Left lung (tissue), 10 donors: ENCODE results near the gene MALRD1. TPM values are rescaled to one million over a fixed set of nuclear protein-coding genes. Genes with fewer than 3 reads are reported as not detected.

Experiments
- ATAC-seq: fragments of 200-7000 bp; cut with Tn5 transposase; one replicate; pipeline ENCODE4 v1.9.1; 2020; ENCODE audit warnings: moderate library complexity
- DNase-seq, 4 donors: peaks; one replicate each; pipeline ENCODE4 v3.0.0-alpha.2; 2013 to 2020
- H3K27ac ChIP-seq, 2 donors: fragments of 200-600 bp; sonication (generic) in 1 of 2; one replicate each; pipeline versions ENCODE4 v1.5.0 to v1.8.0; 2020 to 2021
- H3K27me3 ChIP-seq, 2 donors: fragments of 200-600 bp; sonication (generic) in 1 of 2; one replicate each; pipeline versions ENCODE4 v1.5.0 to v1.8.0; 2020 to 2021
- H3K36me3 ChIP-seq, 2 donors: fragments of 200-600 bp; sonication (generic) in 1 of 2; one replicate each; pipeline versions ENCODE4 v1.5.0 to v1.8.0; 2020 to 2021
- H3K4me1 ChIP-seq, 2 donors: fragments of 200-600 bp; one replicate each; pipeline ENCODE4 v1.8.0; 2021
- H3K4me3 ChIP-seq, 2 donors: fragments of 200-600 bp; sonication (generic) in 1 of 2; one replicate each; pipeline versions ENCODE4 v1.5.0 to v1.8.0; 2020 to 2021; ENCODE audit warnings: mild to moderate bottlenecking in 1 of 2
- H3K9me3 ChIP-seq, 2 donors: fragments of 200-600 bp; sonication (generic) in 1 of 2; one replicate each; pipeline versions ENCODE4 v1.5.0 to v1.8.0; 2020 to 2021
- CTCF ChIP-seq, 2 donors: fragments of 200-600 bp; sonication (generic) in 1 of 2; IDR thresholded peaks; one replicate each; pipeline versions ENCODE4 v1.5.0 to v1.8.0; 2021; ENCODE audit warnings: antibody characterized with exemption in 2 of 2
- intact Hi-C, 2 donors: fragments of 100-400 bp; cut with DNase I; formaldehyde crosslinking; loops; one replicate each; pipeline versions ENCODE4 v1.11.2 to v1.14.2; 2022
- polyA plus RNA-seq, 6 donors: library from polyadenylated mRNA; unstranded; fragments of 120-200 nt; gene quantifications; one replicate each; pipeline ENCODE4 v1.2.1, GENCODE V29; 2013; ENCODE audit not compliant: insufficient read length in 6 of 6
- total RNA-seq, 2 donors: library from RNA; stranded (reverse); fragmentation: NEBNext Ultra II Directional; extraction: Animal tissue kit (Norgen Biotek cat#: 25700); gene quantifications; one replicate each; pipeline ENCODE4 v1.2.1, GENCODE V29; 2021
- donor health status: DM: no; HTN: yes; CAD: no.
- donor health status: DM: no; HTN: no; CAD: no.

MALRD1 gene
- total and polyA plus RNA-seq, 8 donors: 2.6 to 12.3 (median 6.9) TPM

- no peak for DNase-seq
- ATAC-seq: no peak
- no peaks in the 10 kb centered on the region for H3K36me3 ChIP-seq
- no peaks in the 10 kb centered on the region for H3K9me3 ChIP-seq
- H3K4me1 ChIP-seq: no peaks in the 10 kb centered on the region
- intact Hi-C loops: no loop called here
- H3K4me3 ChIP-seq: no peak overlapping the region
- no peaks in the 10 kb centered on the region for H3K27me3 ChIP-seq
- no peak overlapping the region for H3K27ac ChIP-seq
- TF ChIP-seq CTCF (IDR thresholded peaks at IDR 0.05): no peak
Observed at GRCh38 chr10:19367176-19367575, 318.6 kb downstream of the MALRD1 start.

- Histone ChIP-seq H3K36me3 (no peaks in the 10 kb centered on the region), H3K9me3 (no peaks in the 10 kb centered on the region), H3K4me3 (no peak overlapping the region), H3K27ac (no peak overlapping the region), H3K27me3 (no peaks in the 10 kb centered on the region), H3K4me1 (no peaks in the 10 kb centered on the region)
- intact Hi-C loops: no loop called here
- ATAC-seq (no peak), DNase-seq (no peak)
- no peak for TF ChIP-seq CTCF (IDR thresholded peaks at IDR 0.05)
Observed at GRCh38 chr10:19373988-19374387, 325.4 kb downstream of the MALRD1 start.

GRCh38 chr10:19385846-19386450 is 337.3 kb downstream of the MALRD1 start:
- H3K9me3 ChIP-seq: peaks cover 0 to 3% of the 10 kb centered on the region in 2 donors
- no peaks in the 10 kb centered on the region for H3K4me1 ChIP-seq
- intact Hi-C loops: no loop called here
- TF ChIP-seq CTCF (IDR thresholded peaks at IDR 0.05): no peak
- H3K36me3 ChIP-seq: no peaks in the 10 kb centered on the region
- no peaks in the 10 kb centered on the region for H3K27me3 ChIP-seq
- ATAC-seq: no peak
- H3K4me3 ChIP-seq: no peak overlapping the region
- no peak for DNase-seq
- no peak overlapping the region for H3K27ac ChIP-seq

GRCh38 chr10:19408924-19409323 is 360.3 kb downstream of the MALRD1 start:
- ATAC-seq: no peak

GRCh38 chr10:19411119-19411518 is 362.5 kb downstream of the MALRD1 start:
- no peak for DNase-seq
- Histone ChIP-seq H3K9me3 (no peaks in the 10 kb centered on the region), H3K27ac (no peak overlapping the region), H3K36me3 (no peaks in the 10 kb centered on the region), H3K4me1 (no peaks in the 10 kb centered on the region), H3K4me3 (no peak overlapping the region), H3K27me3 (no peaks in the 10 kb centered on the region)
- no peak for ATAC-seq
- intact Hi-C loops: no loop called here
- no peak for TF ChIP-seq CTCF (IDR thresholded peaks at IDR 0.05)

More at GRCh38 chr10:19408924-19409323, 360.3 kb downstream of the MALRD1 start:
- no peaks in the 10 kb centered on the region for H3K9me3 ChIP-seq
- H3K4me1 ChIP-seq: no peaks in the 10 kb centered on the region
- DNase-seq: no peak
- TF ChIP-seq CTCF (IDR thresholded peaks at IDR 0.05): no peak
- H3K27ac ChIP-seq: no peak overlapping the region
- H3K36me3 ChIP-seq: no peaks in the 10 kb centered on the region
- no peak overlapping the region for H3K4me3 ChIP-seq
- no peaks in the 10 kb centered on the region for H3K27me3 ChIP-seq
- intact Hi-C loops: no loop called here
